GM19193 (cell line): ENCODE data around the gene LPAR5.

ENCODE experiments used
- POLR2A ChIP-seq: IDR thresholded peaks from 4 replicates; pipeline ENCODE4 v1.6.1; 2011; ENCODE audit not compliant: insufficient read depth, insufficient read length; ENCODE audit errors: extremely low read depth

The LPAR5 gene

GRCh38 chr12:6620885-6621274 lies 14.9 kb downstream of the LPAR5 start:
- TF ChIP-seq POLR2A, result no peak

GRCh38 chr12:6620137-6620884 lies 15.4 kb downstream of the LPAR5 start:
- TF ChIP-seq POLR2A, result no peak

GRCh38 chr12:6618483-6619225 lies 17.1 kb downstream of the LPAR5 start:
- no peak for TF ChIP-seq POLR2A

- no peak for TF ChIP-seq POLR2A
Observed at GRCh38 chr12:6615802-6616201, 20.0 kb downstream of the LPAR5 start.

GRCh38 chr12:6614513-6615172 lies 21.1 kb downstream of the LPAR5 start:
- TF ChIP-seq POLR2A, result no peak

- no peak for TF ChIP-seq POLR2A
Observed at GRCh38 chr12:6613776-6614512, 21.8 kb downstream of the LPAR5 start.

- TF ChIP-seq POLR2A, result no peak
Observed at GRCh38 chr12:6613015-6613775, 22.6 kb downstream of the LPAR5 start.

GRCh38 chr12:6612652-6613014 lies 23.1 kb downstream of the LPAR5 start:
- TF ChIP-seq POLR2A, result no peak

GRCh38 chr12:6612247-6612646 lies 23.5 kb downstream of the LPAR5 start:
- no peak for TF ChIP-seq POLR2A

GRCh38 chr12:6608592-6609281 lies 27.0 kb downstream of the LPAR5 start:
- TF ChIP-seq POLR2A, result no peak

- TF ChIP-seq POLR2A, result no peak
Observed at GRCh38 chr12:6607751-6608591, 27.8 kb downstream of the LPAR5 start.

- no peak for TF ChIP-seq POLR2A
Observed at GRCh38 chr12:6606331-6607131, 29.2 kb downstream of the LPAR5 start.
